ENCODE results near the gene VPS54. TPM values are rescaled to one million over a fixed set of nuclear protein-coding genes. Genes with fewer than 3 reads are reported as not detected.

Gene VPS54
- total and polyA plus RNA-seq, 9 of the 15 experiments (the other 6 are each of a cell fraction or from before 2014, with no cell fraction given), result 4.9 to 23.2 (median 13.2) TPM

- TF ChIP-seq ZNF609 (CRISPR knock-in tag; IDR thresholded peaks at IDR 0.05; ENCODE audit: borderline replicate concordance), result no peak
- no peak for TF ChIP-seq MEIS2 (IDR thresholded peaks at IDR 0.05; ENCODE audit: partially characterized antibody)
- no peak; the same call in 1 of the 2 replicates for TF ChIP-seq FOXP1 (CRISPR knock-in tag; IDR thresholded peaks at IDR 0.05)
- no peak for TF ChIP-seq ZKSCAN3 (CRISPR knock-in tag; IDR thresholded peaks at IDR 0.05)
- peak; percentile 69 for TF ChIP-seq ZNF143 (CRISPR knock-in tag; IDR thresholded peaks at IDR 0.05)
- no peak for TF ChIP-seq TRIM24 (IDR thresholded peaks at IDR 0.05)
- TF ChIP-seq ZNF3 (CRISPR knock-in tag; IDR thresholded peaks at IDR 0.05), result no peak
- no peak for TF ChIP-seq TSHZ1 (CRISPR knock-in tag; IDR thresholded peaks at IDR 0.05)
- no peak for TF ChIP-seq MYBL2 (IDR thresholded peaks at IDR 0.05; ENCODE audit: low read depth)
- no peak for TF ChIP-seq MYBL2 (CRISPR knock-in tag; IDR thresholded peaks at IDR 0.05; ENCODE audit: borderline replicate concordance)
- TF ChIP-seq HLTF (IDR thresholded peaks at IDR 0.05), result no peak
- no peak for TF ChIP-seq SMAD2 (IDR thresholded peaks at IDR 0.05; ENCODE audit: low read depth, low read length)
- no peak for TF ChIP-seq ZC3H4 (CRISPR knock-in tag; IDR thresholded peaks at IDR 0.05; ENCODE audit: borderline replicate concordance)
- no peak for TF ChIP-seq SAFB2 (IDR thresholded peaks at IDR 0.05; ENCODE audit: borderline replicate concordance, low read depth, low read length, severe bottlenecking)
- TF ChIP-seq GABPA (tag; conservative IDR thresholded peaks at IDR 0.05; ENCODE audit: low read depth), result peak; percentile 9; the same call in 1 of the 2 replicates
- TF ChIP-seq MCM5 (IDR thresholded peaks at IDR 0.05; ENCODE audit: low read depth), result no peak
- TF ChIP-seq THRA (IDR thresholded peaks at IDR 0.05), result no peak
- TF ChIP-seq ZBTB8A (IDR thresholded peaks at IDR 0.05; ENCODE audit: partially characterized antibody), result no peak
- no peak for TF ChIP-seq ATF1 (CRISPR knock-in tag; IDR thresholded peaks at IDR 0.05)
- TF ChIP-seq ATF1 (tag; IDR thresholded peaks at IDR 0.05), result peak; percentile 45
Measured at GRCh38 chr2:64019083-64019974, at the start of gene VPS54 (continued).

Data from K562 (cell line).